ENCODE results near the gene C1QTNF3. TPM values are rescaled to one million over a fixed set of nuclear protein-coding genes. Genes with fewer than 3 reads are reported as not detected.

The C1QTNF3 gene
- total RNA-seq, 2 experiments from 2014 or later: 3.6 to 7.5 TPM

DNA sequence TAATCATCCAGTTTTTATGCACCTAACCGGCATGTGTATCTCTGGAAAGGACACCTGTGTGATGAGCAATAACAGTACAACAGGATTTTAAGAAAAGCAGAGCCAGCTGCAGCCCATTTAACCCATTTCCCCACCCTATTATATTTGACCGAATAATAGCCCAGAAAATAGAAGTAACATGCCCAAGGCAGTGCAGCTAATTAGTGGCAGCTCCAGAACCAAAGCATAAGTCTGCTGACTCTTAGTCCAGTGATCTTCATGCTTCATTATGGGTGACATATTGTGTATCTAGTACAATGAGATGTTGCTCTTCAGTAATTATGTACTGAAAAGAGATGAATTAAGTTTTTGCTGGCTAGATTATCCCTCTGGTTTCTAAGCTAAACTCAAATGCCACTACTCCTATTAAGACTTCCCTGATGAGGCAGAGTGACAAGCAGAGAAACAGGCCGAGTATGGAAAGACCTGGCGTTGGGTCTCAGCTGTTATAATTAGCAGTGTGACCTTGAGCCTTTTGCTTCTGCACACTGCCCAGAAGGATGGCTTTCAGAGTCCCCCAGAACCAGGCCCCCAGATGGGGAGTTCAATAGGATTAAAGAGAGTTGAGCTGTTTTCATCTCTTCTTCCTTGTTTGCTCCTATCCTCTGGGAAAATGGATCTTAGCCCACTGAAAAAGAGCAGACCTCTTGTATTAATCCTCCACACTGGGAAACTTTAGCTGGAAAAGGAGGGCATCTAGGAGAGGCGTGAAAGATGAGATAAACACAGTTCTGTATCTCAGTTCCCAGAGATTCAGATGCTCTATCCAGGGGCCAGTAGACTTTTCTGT, 10.8 kb upstream of the C1QTNF3 start:
- no peaks in the 10 kb centered on the region for H3K36me3 ChIP-seq (ENCODE audit: insufficient read depth, low read length)
- DNase-seq (ENCODE audit: low spot score): no peak
- no peaks in the 10 kb centered on the region for H3K9me2 ChIP-seq (ENCODE audit: insufficient read depth, low read length)
- intact Hi-C loops (cut with micrococcal nuclease; ENCODE audit: unreplicated experiment): no loop called here
- H3K79me2 ChIP-seq (ENCODE audit: insufficient read depth, low read depth, low read length): no peaks in the 10 kb centered on the region
- TF ChIP-seq EZH2phosphoT487 (IDR thresholded peaks at IDR 0.05; ENCODE audit: borderline replicate concordance, low read depth, low read length) (no peak), CTCF (conservative IDR thresholded peaks at IDR 0.05; ENCODE audit: low read length) (no peak)
- no peak overlapping the region for H3K4me2 ChIP-seq (ENCODE audit: low read length)
- H4K20me1 ChIP-seq (ENCODE audit: insufficient read depth, low read length): no peaks in the 10 kb centered on the region
- H3K27ac ChIP-seq (ENCODE audit: low read depth, low read length, poor library complexity, severe bottlenecking): no peak overlapping the region
- ChIA-PET CTCF (ENCODE audit: unreplicated experiment) (no interaction called here), POLR2A (interaction anchor here (1.9 kb wide), 1 partner anchor 13 kb away, joined by 5 read pairs; no protein-coding TSS in a partner anchor)
- H3K4me1 ChIP-seq (ENCODE audit: insufficient read depth, low read length, poor library complexity, severe bottlenecking): no peaks in the 10 kb centered on the region
- no peak overlapping the region for H3K4me3 ChIP-seq (ENCODE audit: low read depth, low read length, poor library complexity, severe bottlenecking)
- H2AFZ ChIP-seq (ENCODE audit: low read length): no peak overlapping the region
- no TSS peak for BruUV-seq (replicated peaks)
- no peaks in the 10 kb centered on the region for H3K9me3 ChIP-seq (ENCODE audit: low read length)

DNA sequence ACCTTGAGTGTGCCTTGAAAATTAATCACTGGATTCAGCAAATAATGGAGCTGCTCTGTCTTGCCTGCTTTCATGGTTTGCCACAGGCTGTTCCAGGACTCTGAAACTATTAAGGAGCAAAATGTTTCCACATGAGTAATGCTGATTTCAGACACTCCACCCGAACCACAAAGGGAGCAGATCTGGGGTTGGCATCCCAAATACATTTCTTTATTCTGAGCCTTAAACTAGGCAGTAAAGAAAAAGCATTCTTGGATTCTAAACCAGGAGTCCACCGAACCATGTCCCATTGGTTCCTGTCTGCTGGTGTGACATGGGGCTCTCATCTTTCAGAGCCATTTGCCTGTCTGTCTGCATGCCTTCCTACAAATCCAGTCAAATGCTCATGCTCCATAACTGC, 10.1 kb upstream of the C1QTNF3 start:
- no peaks in the 10 kb centered on the region for H4K20me1 ChIP-seq (ENCODE audit: insufficient read depth, low read length)
- no peak for DNase-seq (ENCODE audit: low spot score)
- TF ChIP-seq CTCF (conservative IDR thresholded peaks at IDR 0.05; ENCODE audit: low read length) (no peak), EZH2phosphoT487 (IDR thresholded peaks at IDR 0.05; ENCODE audit: borderline replicate concordance, low read depth, low read length) (no peak)
- H3K4me1 ChIP-seq (ENCODE audit: insufficient read depth, low read length, poor library complexity, severe bottlenecking): no peaks in the 10 kb centered on the region
- CTCF ChIA-PET (ENCODE audit: unreplicated experiment): no interaction called here
- H3K9me3 ChIP-seq (ENCODE audit: low read length): no peaks in the 10 kb centered on the region
- no peak overlapping the region for H3K4me3 ChIP-seq (ENCODE audit: low read depth, low read length, poor library complexity, severe bottlenecking)
- intact Hi-C loops (cut with micrococcal nuclease; ENCODE audit: unreplicated experiment): no loop called here
- H3K79me2 ChIP-seq (ENCODE audit: insufficient read depth, low read depth, low read length): no peaks in the 10 kb centered on the region
- BruUV-seq (replicated peaks): no TSS peak
- no peaks in the 10 kb centered on the region for H3K36me3 ChIP-seq (ENCODE audit: insufficient read depth, low read length)
- H3K9me2 ChIP-seq (ENCODE audit: insufficient read depth, low read length): no peaks in the 10 kb centered on the region
- no peak overlapping the region for H2AFZ ChIP-seq (ENCODE audit: low read length)
- no peak overlapping the region for H3K27ac ChIP-seq (ENCODE audit: low read depth, low read length, poor library complexity, severe bottlenecking)
- POLR2A ChIA-PET: interaction anchor here (1.2 to 1.9 kb wide), 2 partner anchors 10 to 13 kb away, joined by 3 to 5 read pairs; partner anchors contain the start of gene C1QTNF3
- no peak overlapping the region for H3K4me2 ChIP-seq (ENCODE audit: low read length)

DNA sequence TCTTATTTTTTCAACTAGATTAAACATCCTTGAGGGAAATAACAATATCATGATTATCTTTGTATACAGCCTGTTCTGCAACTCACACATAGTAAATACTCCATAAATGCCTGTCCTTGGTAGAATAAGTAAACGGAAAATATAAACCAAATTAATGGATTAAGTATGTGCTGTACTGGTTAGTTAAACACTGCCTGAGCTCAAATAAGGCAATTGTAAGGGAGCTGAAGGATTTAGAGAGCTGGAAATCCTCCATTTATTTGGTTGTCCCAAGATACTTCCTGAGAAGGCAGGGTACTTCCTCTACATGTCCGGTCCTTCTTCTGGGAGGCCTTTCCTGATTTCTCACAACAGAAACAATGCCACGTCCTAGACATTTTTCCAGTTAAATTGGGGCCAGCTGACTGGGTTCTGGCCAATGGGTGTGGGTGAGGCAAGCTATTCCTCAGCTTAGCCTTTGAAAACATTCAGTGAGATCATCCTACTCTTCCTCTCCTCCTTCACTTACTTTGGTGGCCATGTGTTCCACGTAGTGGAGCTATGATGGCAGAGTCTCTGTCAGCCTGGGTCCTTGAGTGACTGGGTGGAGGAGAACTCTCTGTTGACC, 8.5 kb upstream of the C1QTNF3 start:
- intact Hi-C loops (cut with micrococcal nuclease; ENCODE audit: unreplicated experiment): no loop called here
- POLR2A ChIA-PET: interaction anchor here (0.5 to 1.9 kb wide), 2 partner anchors 11 to 1251 kb away, joined by 3 to 5 read pairs; no protein-coding TSS in a partner anchor
- H3K4me2 ChIP-seq (ENCODE audit: low read length): no peak overlapping the region
- no peaks in the 10 kb centered on the region for H3K4me1 ChIP-seq (ENCODE audit: insufficient read depth, low read length, poor library complexity, severe bottlenecking)
- no peaks in the 10 kb centered on the region for H3K36me3 ChIP-seq (ENCODE audit: insufficient read depth, low read length)
- no TSS peak for BruUV-seq (replicated peaks)
- TF ChIP-seq CTCF (conservative IDR thresholded peaks at IDR 0.05; ENCODE audit: low read length): no peak
- TF ChIP-seq EZH2phosphoT487 (IDR thresholded peaks at IDR 0.05; ENCODE audit: borderline replicate concordance, low read depth, low read length): no peak
- H4K20me1 ChIP-seq (ENCODE audit: insufficient read depth, low read length): no peaks in the 10 kb centered on the region
- H3K27ac ChIP-seq (ENCODE audit: low read depth, low read length, poor library complexity, severe bottlenecking): no peak overlapping the region
- H3K79me2 ChIP-seq (ENCODE audit: insufficient read depth, low read depth, low read length): no peaks in the 10 kb centered on the region
- CTCF ChIA-PET (ENCODE audit: unreplicated experiment): no interaction called here
- no peaks in the 10 kb centered on the region for H3K9me2 ChIP-seq (ENCODE audit: insufficient read depth, low read length)
- H3K4me3 ChIP-seq (ENCODE audit: low read depth, low read length, poor library complexity, severe bottlenecking): no peak overlapping the region
- no peaks in the 10 kb centered on the region for H3K9me3 ChIP-seq (ENCODE audit: low read length)
- DNase-seq (ENCODE audit: low spot score): no peak
- H2AFZ ChIP-seq (ENCODE audit: low read length): no peak overlapping the region

Measured in OCI-LY7 (cell line).